Fibroblast of mammary gland (primary cell): Measurements from ENCODE around the gene CKLF.

Experiments used
- DNase-seq: peaks from one replicate; pipeline ENCODE4 v3.0.0-alpha.2; 2010; ENCODE audit warnings: low read depth
- H3K4me3 ChIP-seq: 2 replicates; pipeline ENCODE4 v1.5.1; 2011; ENCODE audit warnings: low read depth, mild to moderate bottlenecking, low read length, moderate library complexity; ENCODE audit not compliant: control insufficient read depth
- CTCF ChIP-seq: conservative IDR thresholded peaks from 2 replicates; pipeline ENCODE4 v1.5.1; 2011; ENCODE audit warnings: low read depth, low read length, inconsistent platforms; ENCODE audit not compliant: control insufficient read depth, insufficient read depth

Gene CKLF

GRCh38 chr16:66520406-66521170 is 31.8 kb upstream of the CKLF start:
- TF ChIP-seq CTCF: no peak
- no peak for DNase-seq
- no peak overlapping the region for H3K4me3 ChIP-seq

GRCh38 chr16:66521252-66521713 is 31.1 kb upstream of the CKLF start:
- TF ChIP-seq CTCF: no peak
- H3K4me3 ChIP-seq: no peak overlapping the region
- no peak for DNase-seq

- no peak overlapping the region for H3K4me3 ChIP-seq
- peak; percentile 67 for DNase-seq
- no peak for TF ChIP-seq CTCF
Measured at GRCh38 chr16:66521951-66522771, 30.2 kb upstream of the CKLF start.

- TF ChIP-seq CTCF: no peak
- H3K4me3 ChIP-seq: no peak overlapping the region
- no peak for DNase-seq
Measured at GRCh38 chr16:66522816-66523590, 29.4 kb upstream of the CKLF start.

- no peak for DNase-seq
- no peak overlapping the region for H3K4me3 ChIP-seq
Measured at GRCh38 chr16:66523861-66524354, 28.5 kb upstream of the CKLF start.

More at GRCh38 chr16:66523861-66524354, 28.5 kb upstream of the CKLF start:
- TF ChIP-seq CTCF: no peak
